GM18519 (cell line): ENCODE data around the gene WIZ.

Experiments
- ATAC-seq: cut with Tn5 transposase; IDR thresholded peaks from one replicate; pipeline ENCODE4 v1.9.1; 2021; ENCODE audit warnings: mild to moderate bottlenecking, moderate library complexity; ENCODE audit not compliant: unreplicated experiment, low FRiP score

Gene WIZ

GRCh38 chr19:15379999-15380647 is 69.6 kb downstream of the WIZ start:
- peak; percentile 9 for ATAC-seq

GRCh38 chr19:15379083-15379998 is 70.4 kb downstream of the WIZ start, which contains the start of gene AKAP8:
AKAP8 (minus strand) TSS chr19:15379787; CDS start chr19:15379731, 56 bp downstream.
- ATAC-seq = peak; percentile 60

- no peak for ATAC-seq
Measured at GRCh38 chr19:15378534-15379082, 71.1 kb downstream of the WIZ start.

GRCh38 chr19:15374796-15375440 is 74.8 kb downstream of the WIZ start:
- no peak for ATAC-seq

GRCh38 chr19:15374105-15374651 is 75.6 kb downstream of the WIZ start:
- no peak for ATAC-seq

- ATAC-seq = no peak
Measured at GRCh38 chr19:15373644-15374043, 76.1 kb downstream of the WIZ start.

GRCh38 chr19:15372891-15373301 is 76.9 kb downstream of the WIZ start:
- ATAC-seq = no peak

GRCh38 chr19:15372470-15372869 is 77.3 kb downstream of the WIZ start:
- no peak for ATAC-seq

GRCh38 chr19:15371786-15372380 is 77.9 kb downstream of the WIZ start:
- no peak for ATAC-seq

GRCh38 chr19:15371119-15371518 is 78.6 kb downstream of the WIZ start:
- no peak for ATAC-seq
